GM18498 (cell line): ENCODE measurements around the gene RPTN.
A peak's percentile ranks its signal among the peaks of the same experiment; 100 is the strongest.

Experiments used
- ATAC-seq: cut with Tn5 transposase; IDR thresholded peaks from one replicate; pipeline ENCODE4 v1.9.1; 2021; ENCODE audit warnings: mild to moderate bottlenecking, moderate library complexity; ENCODE audit not compliant: unreplicated experiment

RPTN gene, protein sequence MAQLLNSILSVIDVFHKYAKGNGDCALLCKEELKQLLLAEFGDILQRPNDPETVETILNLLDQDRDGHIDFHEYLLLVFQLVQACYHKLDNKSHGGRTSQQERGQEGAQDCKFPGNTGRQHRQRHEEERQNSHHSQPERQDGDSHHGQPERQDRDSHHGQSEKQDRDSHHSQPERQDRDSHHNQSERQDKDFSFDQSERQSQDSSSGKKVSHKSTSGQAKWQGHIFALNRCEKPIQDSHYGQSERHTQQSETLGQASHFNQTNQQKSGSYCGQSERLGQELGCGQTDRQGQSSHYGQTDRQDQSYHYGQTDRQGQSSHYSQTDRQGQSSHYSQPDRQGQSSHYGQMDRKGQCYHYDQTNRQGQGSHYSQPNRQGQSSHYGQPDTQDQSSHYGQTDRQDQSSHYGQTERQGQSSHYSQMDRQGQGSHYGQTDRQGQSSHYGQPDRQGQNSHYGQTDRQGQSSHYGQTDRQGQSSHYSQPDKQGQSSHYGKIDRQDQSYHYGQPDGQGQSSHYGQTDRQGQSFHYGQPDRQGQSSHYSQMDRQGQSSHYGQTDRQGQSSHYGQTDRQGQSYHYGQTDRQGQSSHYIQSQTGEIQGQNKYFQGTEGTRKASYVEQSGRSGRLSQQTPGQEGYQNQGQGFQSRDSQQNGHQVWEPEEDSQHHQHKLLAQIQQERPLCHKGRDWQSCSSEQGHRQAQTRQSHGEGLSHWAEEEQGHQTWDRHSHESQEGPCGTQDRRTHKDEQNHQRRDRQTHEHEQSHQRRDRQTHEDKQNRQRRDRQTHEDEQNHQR

DNA sequence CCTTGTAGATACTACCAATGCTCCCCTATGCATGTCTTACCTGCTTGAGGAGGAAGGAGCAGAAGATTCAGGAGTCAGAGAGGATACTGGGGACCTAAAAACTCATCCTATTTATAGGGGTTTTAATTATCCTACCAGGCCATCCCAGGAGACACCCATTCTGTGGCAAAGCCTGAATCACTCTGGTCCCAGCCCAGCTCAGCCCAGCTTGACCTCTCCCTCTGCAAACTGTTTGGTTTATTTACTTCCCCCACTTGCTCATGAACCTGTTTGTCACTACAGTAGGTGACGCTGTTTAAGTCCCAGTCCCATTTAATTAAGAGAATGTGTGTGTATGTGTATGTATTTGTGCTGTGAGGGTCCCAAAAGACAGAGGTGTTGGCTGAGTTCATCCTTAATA is at the start of gene RPTN:
Gene RPTN (minus strand): TSS at position 85 of the 400 bp plus-strand sequence. CDS start 1,339 bp downstream, outside the sequence.
- no peak for ATAC-seq

DNA sequence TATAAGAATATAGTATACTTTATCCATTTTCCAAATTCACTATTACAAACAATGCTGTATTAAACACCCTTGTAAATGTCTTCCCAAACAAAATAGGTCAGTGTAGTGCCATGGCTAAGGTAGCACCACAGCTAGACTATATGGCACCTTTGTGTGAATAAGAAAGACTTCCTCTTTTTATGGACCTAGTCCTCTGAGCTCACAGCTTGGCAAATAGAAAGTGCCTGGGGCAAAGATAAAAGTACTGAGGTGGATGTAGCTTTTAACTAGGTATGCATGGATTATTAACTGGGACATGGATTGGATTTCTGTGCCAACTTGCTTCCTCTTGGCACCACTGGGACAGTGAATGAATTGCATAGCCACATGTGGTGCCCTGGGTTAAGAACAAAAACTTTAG is 40.0 kb upstream of the RPTN start:
- ATAC-seq = no peak

DNA sequence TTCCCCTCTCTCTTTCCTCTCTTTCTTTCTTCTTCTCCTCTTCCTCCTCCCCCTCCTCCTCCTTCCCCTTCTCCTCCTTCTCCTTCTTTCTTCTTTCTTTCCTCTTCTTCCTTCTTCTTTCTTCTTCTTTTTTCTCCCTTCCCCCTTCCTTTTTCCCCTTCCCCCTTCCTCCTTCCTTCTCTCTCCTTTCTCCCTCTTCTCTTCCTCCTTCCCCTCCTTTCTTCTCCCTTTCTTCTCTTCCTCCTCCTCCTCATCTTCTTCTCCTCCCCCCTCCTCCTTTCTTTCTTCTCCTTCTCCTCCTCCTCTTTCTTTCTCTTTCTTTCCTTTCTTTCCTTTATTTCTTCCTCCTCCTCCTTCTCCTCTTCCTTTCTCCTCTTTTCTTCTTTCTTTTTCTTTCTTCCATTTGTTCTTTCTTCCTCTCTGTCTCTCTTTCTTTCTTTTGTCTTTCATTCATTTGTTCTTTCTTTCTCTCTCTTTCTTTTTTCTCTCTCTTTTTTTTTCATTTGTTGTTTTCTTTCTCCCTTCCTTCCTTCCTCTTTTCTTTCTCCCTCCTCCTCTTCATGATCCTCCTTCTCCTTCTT is 38.4 kb upstream of the RPTN start:
- ATAC-seq = no peak

DNA sequence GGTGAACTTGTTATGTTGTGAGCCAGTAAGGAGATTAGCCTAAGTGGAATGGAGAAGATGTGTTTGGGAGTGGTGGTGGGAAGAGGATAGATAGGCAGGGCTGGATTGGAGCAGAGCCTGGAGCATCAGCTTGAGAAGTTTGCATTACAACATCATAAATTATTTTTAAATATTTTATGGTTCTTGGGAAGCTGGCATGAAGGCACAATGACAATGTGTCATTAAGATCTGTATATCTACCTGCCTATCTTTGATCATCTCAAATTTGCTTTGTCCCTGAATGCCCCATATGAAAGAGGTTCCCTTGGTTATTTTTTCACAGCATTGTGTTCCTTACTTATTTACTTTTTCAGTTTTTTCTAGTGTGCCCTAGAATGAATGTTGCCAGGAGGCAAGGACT is 32.7 kb upstream of the RPTN start:
- no peak for ATAC-seq

DNA sequence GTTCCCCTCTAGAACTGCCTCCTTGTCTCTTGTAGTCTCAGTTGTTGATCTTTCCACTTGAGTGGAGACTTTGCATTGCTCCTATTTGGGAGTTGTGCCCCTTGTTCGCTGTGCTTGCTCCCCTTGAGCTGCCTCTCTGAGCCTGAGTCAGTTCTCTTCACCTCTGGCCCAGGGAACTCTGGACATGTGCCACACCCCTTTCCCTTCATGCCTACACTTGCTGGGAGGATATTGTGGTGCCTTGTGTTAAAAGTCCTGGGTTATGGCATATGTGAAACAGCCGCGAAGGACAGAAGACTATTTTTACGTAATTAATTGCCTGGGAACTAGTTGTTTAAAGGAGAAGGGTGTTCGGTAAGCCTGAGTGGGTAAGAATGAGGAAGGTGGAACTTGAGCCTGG is 32.2 kb upstream of the RPTN start:
- ATAC-seq = no peak

DNA sequence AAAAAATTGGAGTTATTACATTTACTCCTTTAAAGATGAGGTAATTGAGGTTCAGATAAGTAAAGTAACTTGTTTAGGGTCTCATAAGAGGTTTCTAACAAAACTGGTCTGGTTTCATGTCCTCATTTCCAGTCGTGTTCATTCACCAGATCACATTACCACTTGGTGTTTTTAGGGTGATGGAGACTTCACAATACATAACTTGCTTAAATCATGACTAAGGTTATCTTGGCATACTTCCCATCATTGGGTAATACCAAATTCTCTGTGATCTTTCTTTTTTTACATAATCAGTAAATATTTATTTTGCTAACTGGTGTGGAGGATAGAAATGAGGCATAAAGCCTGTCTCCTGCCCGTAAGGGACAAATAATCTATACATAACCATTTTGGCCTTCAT is 31.6 kb upstream of the RPTN start:
- no peak for ATAC-seq

DNA sequence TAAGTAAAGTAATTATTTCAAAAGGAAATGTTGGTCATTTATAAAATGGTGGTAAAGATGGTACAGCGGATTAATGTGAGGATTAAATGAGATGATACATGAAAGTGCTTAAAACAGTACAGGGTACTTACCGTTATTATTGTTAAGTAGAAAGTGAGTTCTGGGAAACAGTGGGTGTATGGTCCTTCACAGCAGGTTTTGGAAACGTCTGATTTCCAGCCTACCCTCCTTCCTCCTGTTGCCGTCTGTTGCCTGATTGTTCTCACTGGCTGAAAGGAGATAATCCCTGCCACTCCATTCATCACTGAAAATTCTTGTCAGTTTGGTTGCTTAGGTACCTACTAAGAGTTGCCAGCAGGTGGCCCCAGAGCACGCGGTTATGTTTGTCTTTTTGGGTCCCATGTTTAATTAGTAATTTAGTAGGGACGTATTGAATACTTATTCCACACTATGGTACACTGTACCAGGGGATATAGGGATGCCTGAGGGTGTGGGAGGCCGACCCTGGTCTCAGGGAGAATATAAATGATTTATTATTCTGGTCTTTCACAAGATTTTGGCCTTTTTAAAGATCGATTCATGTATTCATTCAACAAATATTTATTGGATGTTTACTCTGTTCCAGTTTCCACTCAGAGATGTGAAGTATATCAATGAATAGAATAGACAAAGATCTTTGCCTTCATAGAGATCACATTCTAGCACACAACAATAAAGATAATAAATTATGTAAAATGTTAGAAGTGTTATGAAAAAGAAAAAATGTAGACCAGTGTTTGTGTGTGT is 30.8 kb upstream of the RPTN start:
- ATAC-seq = peak; percentile 57

DNA sequence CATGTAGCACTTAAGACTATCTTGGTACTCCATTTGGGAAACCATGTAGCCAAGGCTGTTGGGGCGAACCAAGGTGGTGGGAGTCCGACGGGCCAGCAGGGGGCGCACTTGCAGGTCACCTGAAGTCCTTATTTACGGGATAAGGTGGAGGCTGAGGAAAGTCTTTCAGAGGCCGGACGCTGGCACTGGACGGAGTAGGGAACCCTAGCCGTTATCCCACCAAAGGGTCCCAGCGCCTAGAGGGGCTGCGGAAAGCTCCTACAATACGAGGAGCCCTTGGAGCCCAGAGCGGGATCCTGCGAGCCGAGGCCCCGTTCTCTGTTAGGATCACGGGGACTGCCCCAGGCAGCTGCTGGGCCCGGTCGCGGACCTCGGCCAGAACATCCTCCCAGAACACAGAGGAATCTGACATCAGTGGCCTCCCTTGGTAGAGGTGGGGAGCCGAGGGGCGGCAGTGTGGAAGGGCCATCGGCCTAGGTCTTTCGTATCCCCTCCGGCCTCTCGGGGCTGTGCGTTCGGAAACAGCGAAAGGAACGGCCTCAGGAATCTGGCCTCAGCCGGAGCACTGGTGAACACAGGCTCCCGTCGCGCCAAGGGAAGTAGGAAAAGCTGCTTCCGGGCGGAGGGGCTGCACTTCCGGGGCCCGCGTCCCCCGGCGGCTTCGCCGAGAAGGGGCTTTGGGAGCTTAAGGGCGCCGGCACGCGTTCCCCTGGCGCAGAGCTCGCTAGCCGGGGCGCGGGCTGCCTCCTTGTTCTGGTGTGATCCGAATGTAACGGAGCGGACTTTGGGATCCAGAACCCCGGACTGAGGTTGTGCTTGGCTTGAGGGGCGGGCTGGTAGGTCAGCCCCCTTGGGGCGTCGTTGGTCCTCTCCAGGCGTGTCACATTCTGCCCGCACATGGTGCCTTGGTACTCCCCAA is 29.9 kb upstream of the RPTN start:
- ATAC-seq = no peak

DNA sequence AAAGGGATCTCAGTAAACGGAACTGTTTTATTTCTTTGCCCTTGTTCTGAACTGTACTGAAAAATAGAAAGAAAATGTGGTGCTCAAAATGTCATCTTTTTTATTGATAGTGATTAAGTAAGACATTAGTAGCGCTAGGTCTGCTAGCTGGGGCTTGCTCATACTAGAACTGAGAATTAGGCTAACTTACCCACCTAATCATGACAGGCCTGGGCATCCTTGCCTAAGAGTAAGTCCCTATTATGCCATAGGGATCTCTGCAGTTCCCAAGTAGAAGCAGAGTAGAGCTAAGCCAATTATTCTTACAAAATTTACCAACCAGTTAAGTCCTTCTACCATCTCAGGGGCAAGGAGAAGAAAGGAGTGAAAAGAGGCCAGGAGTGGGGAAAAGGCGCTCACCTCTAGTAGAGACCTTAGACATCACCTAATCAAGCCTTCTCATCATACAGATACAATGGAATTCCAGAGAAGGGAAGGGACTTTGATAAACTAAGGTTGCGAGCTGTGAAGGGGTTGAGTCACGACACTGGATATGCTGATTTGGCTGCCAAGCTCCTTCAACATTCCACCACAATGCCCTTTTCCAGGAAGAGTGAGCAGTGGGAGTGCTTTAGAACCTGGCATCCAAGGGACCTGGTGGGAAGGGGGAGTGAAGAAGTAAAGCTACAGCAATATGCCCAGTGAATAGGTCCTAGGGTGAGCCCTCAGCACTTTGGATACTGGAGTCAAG is 27.7 kb upstream of the RPTN start:
- ATAC-seq = no peak

DNA sequence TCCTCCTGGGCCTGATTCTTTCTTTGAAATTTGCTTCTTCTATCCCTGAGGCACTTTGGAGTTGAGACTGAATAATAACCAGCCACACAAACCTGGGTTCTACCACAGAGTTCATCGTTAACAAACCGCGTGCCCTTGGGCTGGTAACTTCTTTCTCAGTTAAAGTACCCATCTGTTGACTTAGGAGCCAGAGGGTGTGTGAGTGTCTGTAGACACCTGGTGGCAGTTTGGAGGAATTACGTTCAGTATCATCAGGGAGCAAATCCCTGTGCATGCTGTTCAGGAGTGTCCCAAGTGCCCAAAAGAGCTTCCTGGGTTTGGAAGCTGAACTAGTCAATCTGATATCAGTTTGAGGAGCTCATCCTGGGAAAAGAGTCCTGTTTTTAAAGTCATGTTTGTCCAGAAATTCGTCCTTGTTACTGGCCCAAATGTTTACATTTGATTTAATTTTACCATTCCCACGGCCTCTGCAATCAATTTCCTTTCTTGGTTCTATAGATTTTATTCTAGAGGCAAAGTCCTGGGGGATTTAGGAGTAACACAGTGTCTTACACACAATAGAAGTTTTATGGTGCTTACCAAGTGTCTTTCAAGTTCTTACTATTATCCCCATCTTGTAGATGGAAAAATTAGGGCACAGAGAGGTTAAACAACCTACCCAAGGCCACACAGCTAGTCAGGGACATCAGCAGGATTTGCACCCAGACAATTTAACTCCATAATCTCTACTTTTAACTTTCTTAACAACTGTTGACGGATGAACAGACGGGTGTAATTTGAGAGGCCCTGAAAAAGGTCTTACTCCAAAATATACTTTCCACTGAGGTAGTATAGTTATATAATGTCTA is 26.7 kb upstream of the RPTN start:
- peak; percentile 69 for ATAC-seq

DNA sequence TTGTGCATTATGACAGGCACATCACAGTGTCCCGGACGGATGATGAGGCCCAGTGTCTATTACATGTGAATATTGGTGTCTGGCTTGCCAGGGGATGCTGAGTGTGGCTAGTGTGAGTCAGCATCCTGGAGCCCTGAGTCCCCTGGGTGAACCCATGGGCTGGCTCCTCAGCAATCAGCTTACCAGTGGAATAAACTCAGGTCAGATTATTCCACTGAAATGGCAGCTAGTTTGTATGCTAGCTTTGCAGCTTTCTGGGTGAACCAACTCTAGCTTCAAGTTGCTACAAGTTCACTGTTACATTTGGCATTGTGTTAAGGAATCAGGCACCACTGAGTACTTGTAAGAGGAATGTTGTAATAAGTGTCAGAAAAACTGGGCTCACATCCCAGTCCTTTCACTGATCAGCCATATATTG is 23.9 kb upstream of the RPTN start:
- ATAC-seq = no peak

DNA sequence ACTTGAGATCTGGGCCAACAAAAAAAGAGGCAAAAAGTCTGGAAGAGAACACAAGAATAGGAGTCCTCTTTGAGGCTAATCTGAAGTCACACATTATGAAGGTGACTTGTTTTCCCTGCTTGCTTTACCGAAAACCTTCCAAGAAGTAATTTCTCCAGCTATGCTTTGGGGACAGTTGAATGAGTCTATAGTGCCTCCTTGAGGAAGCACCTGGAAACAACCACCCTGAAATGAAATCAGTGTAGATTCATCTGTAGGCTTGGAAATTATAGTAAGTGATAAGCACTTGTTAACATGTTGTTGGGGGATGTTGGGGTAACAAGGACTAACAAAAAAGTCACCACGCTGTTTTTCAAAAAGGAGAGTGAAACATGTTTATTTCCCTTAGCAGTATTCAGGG is 23.4 kb upstream of the RPTN start:
- no peak for ATAC-seq

DNA sequence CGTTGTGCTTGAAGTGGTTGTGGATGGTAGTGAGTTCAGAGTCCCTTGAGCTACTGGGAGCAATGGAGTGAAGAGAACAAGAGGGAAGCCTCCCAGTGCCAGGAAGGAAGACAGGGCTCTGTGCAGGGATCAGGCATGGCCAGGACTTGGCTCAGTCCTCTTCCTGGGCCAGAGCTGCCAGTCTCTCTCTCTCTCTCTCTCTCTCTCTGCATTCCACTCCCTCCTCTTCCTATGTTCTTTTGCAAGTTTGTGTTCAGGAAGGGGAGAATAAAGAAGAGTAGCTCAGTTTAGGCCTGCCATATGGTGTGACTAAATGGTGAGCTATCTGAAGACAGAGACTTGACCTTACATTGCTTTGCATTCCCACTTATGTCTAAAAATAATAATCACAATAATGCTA is 20.5 kb upstream of the RPTN start:
- no peak for ATAC-seq

DNA sequence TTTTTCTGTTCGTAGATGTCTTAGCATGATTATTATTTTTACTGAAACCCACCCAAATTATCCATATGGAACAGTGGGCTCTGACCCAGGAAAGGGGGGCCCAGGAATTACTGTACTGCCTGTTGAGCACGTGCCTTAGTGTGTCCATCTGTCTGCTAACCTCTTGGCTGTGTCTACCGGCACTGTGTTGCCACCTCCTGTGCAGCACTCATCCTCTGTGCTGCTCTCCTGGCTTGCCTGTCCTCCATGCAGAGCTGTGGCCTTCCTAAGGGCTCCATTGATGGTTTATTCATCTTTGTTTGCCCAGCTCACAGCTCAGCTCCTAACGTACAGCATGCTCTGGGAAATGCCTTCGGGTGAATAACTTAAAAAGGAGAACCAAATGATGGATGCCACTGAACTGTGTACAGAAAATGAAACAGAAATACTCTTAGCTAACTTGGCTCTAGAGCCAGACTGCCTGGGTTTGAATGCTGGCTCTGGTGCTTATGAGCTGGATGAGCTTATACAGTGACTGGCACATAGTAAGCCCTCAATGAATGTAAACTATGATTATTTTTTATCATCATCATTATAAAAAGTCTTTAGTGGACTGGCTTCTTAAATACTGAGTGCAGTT is 11.4 kb upstream of the RPTN start:
- ATAC-seq = no peak

DNA sequence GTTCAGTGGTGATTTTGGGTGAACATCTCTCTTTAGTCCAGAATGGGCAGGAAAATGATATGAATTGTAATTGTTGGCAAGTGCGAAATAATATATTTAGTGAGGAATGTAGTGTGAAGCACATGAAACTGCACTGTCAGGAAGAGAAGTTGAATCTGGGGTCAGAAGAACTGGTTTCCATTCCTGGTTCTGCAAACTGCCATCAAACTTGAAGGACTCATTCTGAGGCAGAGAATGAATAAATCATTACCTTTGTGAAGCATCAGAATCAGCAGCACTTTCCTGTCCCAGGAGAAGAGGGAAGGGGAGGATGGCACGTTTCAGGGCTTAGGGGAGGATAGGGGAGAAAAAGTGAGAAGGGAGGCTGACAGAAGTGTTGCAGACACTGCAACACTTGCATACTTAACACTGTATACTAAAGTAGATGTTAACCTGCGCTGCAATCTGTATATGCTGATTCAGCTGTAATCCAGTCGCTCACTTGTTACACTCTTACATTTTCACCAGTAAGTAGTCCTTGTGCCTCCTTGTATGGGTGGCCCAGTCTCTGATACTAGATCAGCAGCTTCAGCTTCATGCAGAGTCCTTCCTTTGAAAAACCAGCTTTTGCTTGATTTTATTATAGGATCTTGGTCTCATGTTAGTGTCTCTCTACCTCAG is 10.5 kb upstream of the RPTN start:
- no peak for ATAC-seq

DNA sequence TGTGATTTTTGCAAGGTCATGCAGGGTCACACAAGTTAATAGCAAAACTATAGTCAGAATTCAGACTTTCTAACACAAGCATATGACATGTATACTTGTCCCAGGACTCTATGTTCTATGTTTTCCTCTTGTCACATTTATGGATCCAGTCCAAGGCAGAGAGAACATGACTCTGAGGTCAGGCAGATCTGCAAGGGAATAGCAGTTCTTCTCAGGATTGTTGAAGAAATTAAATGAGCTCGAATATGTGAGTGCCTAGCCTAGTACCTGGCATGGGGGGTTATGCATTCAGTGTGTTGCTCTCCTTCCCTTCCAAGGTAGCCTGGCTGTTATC is 9.5 kb upstream of the RPTN start:
- no peak for ATAC-seq

DNA sequence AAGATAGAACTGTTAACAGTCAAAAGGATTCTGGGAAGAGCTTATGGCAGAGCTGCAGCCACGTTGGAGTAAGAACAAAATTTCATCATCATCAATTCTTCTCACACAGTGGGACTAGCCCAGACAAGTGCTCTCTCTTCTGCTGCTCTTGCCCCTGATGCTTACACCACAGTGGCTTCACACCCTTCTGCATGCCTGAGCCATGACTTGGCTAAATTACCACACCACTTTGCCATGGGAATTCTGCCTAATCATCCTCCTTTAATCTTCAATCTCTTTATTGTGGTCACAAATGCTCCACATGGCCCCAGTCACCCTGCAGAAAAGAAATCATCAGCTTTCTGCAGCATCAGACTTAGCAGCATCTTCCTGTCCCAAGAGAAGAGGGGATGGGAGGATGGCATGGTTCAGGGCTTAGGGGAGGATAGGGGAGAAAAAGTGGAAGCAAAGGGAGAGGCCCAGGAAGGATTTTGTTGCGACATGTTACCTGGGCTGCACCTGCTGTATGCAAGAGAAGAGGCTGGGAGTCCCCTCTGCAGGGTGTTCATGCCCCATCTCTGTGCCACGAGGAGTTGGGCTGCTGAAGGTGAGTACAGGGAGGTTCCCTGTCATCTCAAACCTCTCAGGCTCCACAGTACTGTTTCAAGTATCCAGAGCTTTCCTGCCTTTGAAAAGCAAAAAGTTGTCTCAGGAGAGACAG is 9.0 kb upstream of the RPTN start:
- ATAC-seq = no peak
